Ovary (tissue), 9 donors: ENCODE results near the gene PTGER2. TPM values are rescaled to one million over a fixed set of nuclear protein-coding genes. Genes with fewer than 3 reads are reported as not detected.

Experiments
- polyA plus RNA-seq, 2 donors: library from polyadenylated mRNA; stranded (reverse); fragments of 200-250 nt in 1 of 2; fragments of 350-450 nt in 1 of 2; fragmentation: Illumina TruSeq in 1 of 2; extraction: RNeasy Lipid Tissue Mini Kit (QIAGEN cat#74804) in 1 of 2; gene quantifications; one replicate each; pipeline ENCODE4 v1.2.3, GENCODE V29; 2013 to 2014
- total RNA-seq, 7 donors: library from RNA; depleted of rRNA in 2 of 7; stranded (reverse); fragments of >200 nt in 2 of 7; fragmentation: NEBNext Ultra II Directional in 3 of 7; extraction: Animal tissue kit (Norgen Biotek cat#: 25700) in 3 of 7; gene quantifications; one replicate each; pipeline versions ENCODE4 v1.1.0 to v1.2.4, GENCODE V29; 2016 to 2023
- donor health status: DM: no; HTN: no; CAD: no; lungs with moderate emphysema.
- donor health status: DM: no; HTN: no; CAD: no.
- donor health status: Bipolar disorder and iron deficiency.
- donor health status: DM: yes; HTN: yes; CAD: no.
- donor health status: DM: no; HTN: no; CAD: no.
- donor health status: DM: yes; HTN: yes; CAD: no.

PTGER2 gene
- total and polyA plus RNA-seq, 9 donors, result 0.86 to 15.6 (median 6.4) TPM

Other genes with a start within 250 kb of the PTGER2 start
- gene NID2, start 245.3 kb upstream of the PTGER2 start, total RNA-seq, result 10 to 100 TPM; 31.5 to 55.8 (median 42.7) TPM
- 10 to 100 TPM; 58.5 to 83.8 TPM for gene NID2, start 245.3 kb upstream of the PTGER2 start, polyA plus RNA-seq
- 1 to 10 TPM in 1 of 7 donors, under 1 TPM in 6; 0.10 to 1.0 (median 0.52) TPM for gene PTGDR, start 46.6 kb upstream of the PTGER2 start, total RNA-seq
- 1 to 10 TPM in 1 of 2 donors, under 1 TPM in 1; 0.17 to 1.8 TPM for gene PTGDR, start 46.6 kb upstream of the PTGER2 start, polyA plus RNA-seq
- 10 to 100 TPM in 6 of 7 donors, 1 to 10 TPM in 1; 7.8 to 20.0 (median 14.7) TPM for gene TXNDC16, start 238.2 kb downstream of the PTGER2 start, total RNA-seq
- gene TXNDC16, start 238.2 kb downstream of the PTGER2 start, polyA plus RNA-seq, result 10 to 100 TPM in 1 of 2 donors, 1 to 10 TPM in 1; 9.0 to 10.9 TPM
- gene GPR137C, start 238.5 kb downstream of the PTGER2 start, total RNA-seq, result under 1 TPM; 0.43 to 0.69 (median 0.48) TPM
- 1 to 10 TPM in 1 of 2 donors, under 1 TPM in 1; 0.75 to 1.0 TPM for gene GPR137C, start 238.5 kb downstream of the PTGER2 start, polyA plus RNA-seq